ENCODE data around the gene INTS11. TPM values are rescaled to one million over a fixed set of nuclear protein-coding genes. Genes with fewer than 3 reads are reported as not detected.

INTS11 gene
- total and polyA plus RNA-seq, 2 of the 13 experiments (the other 11 are each of a cell fraction or from before 2014, with no cell fraction given), result 52.8 to 94.8 TPM

- TF ChIP-seq ZNF761 (CRISPR knock-in tag; conservative IDR thresholded peaks at IDR 0.05) (no peak), ERF (CRISPR knock-in tag; IDR thresholded peaks at IDR 0.05) (0 out of 2 replicates have a peak, but pooled peaks have one; percentile 54), RAD51 (IDR thresholded peaks at IDR 0.05; ENCODE audit: borderline replicate concordance) (no peak), SOX5 (CRISPR knock-in tag; IDR thresholded peaks at IDR 0.05; ENCODE audit: borderline replicate concordance) (no peak), REXO4 (CRISPR knock-in tag; IDR thresholded peaks at IDR 0.05; ENCODE audit: borderline replicate concordance) (no peak), ATF7-NPFF (CRISPR knock-in tag; IDR thresholded peaks at IDR 0.05; ENCODE audit: low read depth) (no peak), TMF1 (CRISPR knock-in tag; IDR thresholded peaks at IDR 0.05; ENCODE audit: low read depth) (no peak), FOSL2 (CRISPR knock-in tag; IDR thresholded peaks at IDR 0.05) (no peak), NCOA5 (CRISPR knock-in tag; IDR thresholded peaks at IDR 0.05) (no peak), SNAPC5 (CRISPR knock-in tag; IDR thresholded peaks at IDR 0.05; ENCODE audit: borderline replicate concordance) (peak; percentile 36; the same call in 1 of the 2 replicates), GLMP (CRISPR knock-in tag; IDR thresholded peaks at IDR 0.05; ENCODE audit: borderline replicate concordance) (0 out of 2 replicates have a peak, but pooled peaks have one; percentile 48), FUBP1 (CRISPR knock-in tag; IDR thresholded peaks at IDR 0.05; ENCODE audit: borderline replicate concordance) (no peak), NAIF1 (CRISPR knock-in tag; IDR thresholded peaks at IDR 0.05; ENCODE audit: borderline replicate concordance) (no peak), REST (IDR thresholded peaks at IDR 0.05; ENCODE audit: borderline replicate concordance in 1 of 2, low read depth in 1 of 2, low read length in 2 of 2) (peak in 1 of 2 experiments; percentile 96; a peak in 2 of 4 replicates), TBP (CRISPR knock-in tag; IDR thresholded peaks at IDR 0.05) (no peak), ZNF883 (CRISPR knock-in tag; IDR thresholded peaks at IDR 0.05; ENCODE audit: not compliant biosample characterization) (peak; percentile 59), ZNF562 (CRISPR knock-in tag; IDR thresholded peaks at IDR 0.05; ENCODE audit: borderline replicate concordance) (no peak), ZNF782 (CRISPR knock-in tag; IDR thresholded peaks at IDR 0.05; ENCODE audit: borderline replicate concordance) (no peak), UBTF (CRISPR knock-in tag; IDR thresholded peaks at IDR 0.05) (0 out of 2 replicates have a peak, but pooled peaks have one; percentile 8), HNRNPH1 (optimal IDR thresholded peaks at IDR 0.05; ENCODE audit: low read depth, low read length) (no peak), JUND (CRISPR knock-in tag; IDR thresholded peaks at IDR 0.05) (no peak), KLF6 (CRISPR knock-in tag; IDR thresholded peaks at IDR 0.05) (peak; percentile 73; the same call in 1 of the 2 replicates)
Observed at GRCh38 chr1:1334835-1335234, 10.4 kb upstream of the INTS11 start (continued).
